GM12878 (cell line): Measurements from ENCODE around the gene APBA3. TPM values are rescaled to one million over a fixed set of nuclear protein-coding genes. Genes with fewer than 3 reads are reported as not detected.

ENCODE experiments used
- ATAC-seq: fragments of 200-7000 bp; cut with Tn5 transposase; 3 replicates; pipeline ENCODE4 v1.9.1; 2020; ENCODE audit warnings: mild to moderate bottlenecking, moderate library complexity
- BruUV-seq: library from RNA; stranded (reverse); fragments of 400-500 nt; replicated peaks from 2 replicates; lab custom pipeline; 2021; lab: Mats Ljungman, UMichigan
- CTCF ChIA-PET: fragments of 300-600 bp; sonication (Branson Sonifier 250); formaldehyde crosslinking; extraction: SDS; loops from one replicate; lab custom pipeline; 2021; ENCODE audit warnings: inconsistent platforms; lab: Yijun Ruan, JAX
- POLR2A ChIA-PET: fragments of 350-600 bp; formaldehyde crosslinking; extraction: SDS; loops from one replicate; lab custom pipeline; 2021; ENCODE audit warnings: inconsistent platforms; lab: Charles Lee
- RAD21 ChIA-PET: fragments of 300-600 bp; sonication (Branson Sonifier 250); formaldehyde crosslinking; loops from one replicate; lab custom pipeline; 2023; ENCODE audit warnings: antibody characterized with exemption; ENCODE audit not compliant: unreplicated experiment; lab: Charles Lee
- SMC1A ChIA-PET: fragments of 300-600 bp; sonication (Branson Sonifier 250); formaldehyde crosslinking; loops from one replicate; lab custom pipeline; 2023; ENCODE audit not compliant: unreplicated experiment, uncharacterized antibody; lab: Charles Lee
- DNase-seq: peaks from one replicate; pipeline ENCODE4 v3.0.0-alpha.2; 2011; ENCODE audit warnings: low read depth, low spot score
- FAIRE-seq: peaks from 3 replicates; lab custom pipeline; 2011; peaks lifted over from hg19 to GRCh38; lab: Jason Lieb, UNC
- H2AFZ ChIP-seq: 2 replicates; pipeline ENCODE4 v1.6.0; 2011; ENCODE audit warnings: low read depth, low read length, control low read depth; ENCODE audit not compliant: control insufficient read depth
- H3K27ac ChIP-seq: 2 replicates; pipeline ENCODE4 v1.5.1; 2011; ENCODE audit warnings: control low read depth; ENCODE audit not compliant: control insufficient read depth, insufficient read depth
- H3K27me3 ChIP-seq, 2 experiments: replicated peaks in 1 of 2; 2 replicates each; pipeline versions ENCODE4 v1.6.0 to v1.6.1; 2011; ENCODE audit warnings: low read length in 1 of 2; ENCODE audit not compliant: control insufficient read depth in 2 of 2, insufficient read depth in 2 of 2
- H3K36me3 ChIP-seq, 2 experiments: 2 replicates each; pipeline ENCODE4 v1.5.1; 2011; ENCODE audit warnings: low read length in 1 of 2; ENCODE audit not compliant: control insufficient read depth in 2 of 2, insufficient read depth in 2 of 2
- H3K4me1 ChIP-seq: 2 replicates; pipeline ENCODE4 v1.6.1; 2011; ENCODE audit warnings: mild to moderate bottlenecking, low read length, moderate library complexity, mixed read lengths; ENCODE audit not compliant: control insufficient read depth, insufficient read depth
- H3K4me2 ChIP-seq: 2 replicates; pipeline ENCODE4 v1.6.0; 2011; ENCODE audit warnings: control low read depth; ENCODE audit not compliant: control insufficient read depth, insufficient read depth
- H3K4me3 ChIP-seq: fragments of 200-600 bp; sonication (generic); 2 replicates; pipeline ENCODE4 v1.5.1; 2016
- H3K79me2 ChIP-seq: 2 replicates; pipeline ENCODE4 v1.6.0; 2011; ENCODE audit warnings: low read length; ENCODE audit not compliant: control insufficient read depth, insufficient read depth
- H3K9ac ChIP-seq: 2 replicates; pipeline ENCODE4 v1.8.0; 2011; ENCODE audit warnings: low read length, control low read depth, mixed read lengths; ENCODE audit not compliant: control insufficient read depth, insufficient read depth
- H3K9me3 ChIP-seq: replicated peaks from 3 replicates; pipeline ENCODE4 v1.5.1; 2011; ENCODE audit warnings: mild to moderate bottlenecking, low read length; ENCODE audit not compliant: control insufficient read depth, insufficient read depth
- H4K20me1 ChIP-seq: 2 replicates; pipeline ENCODE4 v1.6.0; 2011; ENCODE audit not compliant: control insufficient read depth, insufficient read depth
- ESRRA ChIP-seq: IDR thresholded peaks from 2 replicates; pipeline ENCODE4 v1.6.1; 2012; ENCODE audit warnings: mild to moderate bottlenecking, low read length, improper control_type of control experiment
- ETV6 ChIP-seq, 2 experiments: fragments of 450-650 bp in 1 of 2; IDR thresholded peaks in 1 of 2; conservative IDR thresholded peaks in 1 of 2; 2 replicates each; pipeline ENCODE4 v1.6.1; 2014; ENCODE audit warnings: antibody characterized with exemption in 1 of 2, borderline replicate concordance in 1 of 2, low read depth in 1 of 2, mild to moderate bottlenecking in 1 of 2, moderate library complexity in 1 of 2
- NR2F1 ChIP-seq: fragments of 450-650 bp; conservative IDR thresholded peaks from 2 replicates; pipeline ENCODE4 v1.6.1; 2017; ENCODE audit warnings: mild to moderate bottlenecking
- PML ChIP-seq: IDR thresholded peaks from 2 replicates; pipeline ENCODE4 v1.6.1; 2012; ENCODE audit warnings: low read length, inconsistent platforms
- TAF1 ChIP-seq: IDR thresholded peaks from 2 replicates; pipeline ENCODE4 v1.6.1; 2011; ENCODE audit warnings: mild to moderate bottlenecking, low read depth, low read length, borderline replicate concordance
- YY1 ChIP-seq: IDR thresholded peaks from 2 replicates; pipeline ENCODE4 v1.6.1; 2011; ENCODE audit warnings: low read depth, mild to moderate bottlenecking, low read length
- WGBS: methylation state at CpG from one replicate; pipeline ENCODE4 v1.1.6; 2016; ENCODE audit warnings: low lambda C conversion rate; ENCODE audit not compliant: insufficient replicate concordance, insufficient coverage; ENCODE audit errors: missing lambda C conversion rate; 5-methylcytosine and 5-hydroxymethylcytosine counted together
- in situ Hi-C: fragments of 300-500 bp; cut with MboI; formaldehyde crosslinking; loops from 9 replicates; pipeline ENCODE4 v1.14.3; 2018; ENCODE audit warnings: mixed read lengths
- intact Hi-C: fragments of 100-400 bp; cut with micrococcal nuclease; formaldehyde crosslinking; loops from one replicate; pipeline ENCODE4 v1.14.2; 2022; ENCODE audit not compliant: unreplicated experiment
- polyA plus RNA-seq, 11 experiments: library from polyadenylated mRNA; depleted of rRNA in 4 of 11; unstranded in 6 of 11; stranded (reverse) in 5 of 11; fragments of >200 nt; fragmentation: Nextera tagmentation in 4 of 11; fragmentation: Illumina TruSeq in 1 of 11; extraction: Ambion mirVana in 4 of 11; extraction: Trizol in 1 of 11; gene quantifications; 1 replicate in 1 of 11; 2 replicates in 10 of 11; pipeline versions ENCODE4 v1.2.1 to v1.2.3, GENCODE V29; 2011 to 2016; ENCODE audit warnings: inconsistent platforms in 2 of 11, missing spikeins in 2 of 11, low read depth in 1 of 11
- total RNA-seq, 4 experiments: library from RNA; depleted of rRNA in 3 of 4; stranded (reverse); fragments of >200 nt in 3 of 4; fragmentation: Illumina TruSeq in 1 of 4; extraction: Trizol in 1 of 4; gene quantifications; 2 replicates each; pipeline versions ENCODE4 v1.2.1 to v1.2.3, GENCODE V29; 2013 to 2021
- TF ChIP-seq, protein P1 (sequence below): fragments of 450-650 bp; IDR thresholded peaks from 2 replicates; pipeline ENCODE4 v1.6.1; 2017; ENCODE audit warnings: mild to moderate bottlenecking, low read depth, inconsistent platforms; ENCODE audit not compliant: poor library complexity, severe bottlenecking
- TF ChIP-seq, protein P2 (sequence below): IDR thresholded peaks from 2 replicates; pipeline ENCODE4 v1.6.1; 2012; ENCODE audit warnings: low read depth, low read length, improper control_type of control experiment
- TF ChIP-seq, protein P3 (sequence below): IDR thresholded peaks from 2 replicates; pipeline ENCODE4 v1.6.1; 2012; ENCODE audit warnings: low read depth, low read length, improper control_type of control experiment
- TF ChIP-seq, protein P4 (sequence below): fragments of 450-650 bp; IDR thresholded peaks from 2 replicates; pipeline ENCODE4 v1.6.1; 2017; ENCODE audit warnings: mild to moderate bottlenecking, moderate library complexity

APBA3 gene
- total and polyA plus RNA-seq, 10 of the 15 experiments (the other 5 are each of a cell fraction or from before 2014, with no cell fraction given), result 0.31 to 36.4 (median 18.3) TPM

DNA sequence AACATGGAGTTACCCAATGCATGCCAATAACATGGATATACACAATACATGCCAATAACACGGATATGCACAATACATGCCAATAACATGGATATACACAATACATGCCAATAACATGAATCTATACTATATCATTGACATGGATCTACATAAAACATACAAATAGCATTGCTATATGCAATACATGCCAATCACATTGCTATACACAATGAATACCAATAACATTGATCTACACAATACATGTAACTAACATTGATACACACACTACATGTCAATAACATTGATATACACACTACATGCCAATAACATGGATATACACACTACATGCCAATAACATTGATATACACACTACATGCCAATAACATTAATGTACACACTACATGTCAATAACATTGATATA, 60.3 kb downstream of the APBA3 start:
- Histone ChIP-seq H4K20me1 (no peaks in the 10 kb centered on the region), H3K79me2 (peaks cover 30% of the 10 kb centered on the region), H3K4me3 (no peak overlapping the region), H3K27ac (no peak overlapping the region), H2AFZ (no peak overlapping the region), H3K36me3 (no peaks in the 10 kb centered on the region), H3K4me1 (no peaks in the 10 kb centered on the region; the same call in 1 of the 2 replicates), H3K4me2 (no peak overlapping the region), H3K9me3 (no peaks in the 10 kb centered on the region), H3K27me3 (no peaks in the 10 kb centered on the region), H3K9ac (no peak overlapping the region)
- in situ Hi-C loops (loop anchor here (5.0 kb wide), 1 partner anchor 39 kb away; no protein-coding TSS in a partner anchor), intact Hi-C loops (no loop called here)
- ChIA-PET POLR2A (no interaction called here), SMC1A (interaction anchor here (1.6 kb wide), 1 partner anchor 12 kb away, joined by 4 read pairs; no protein-coding TSS in a partner anchor), CTCF (interaction anchor here (0.7 to 1.6 kb wide), 5 partner anchors 13 to 110 kb away, joined by 3 to 8 read pairs (median 3); partner anchors contain the start of gene MRPL54), RAD21 (interaction anchor here (1.6 kb wide), 1 partner anchor 27 kb away, joined by 3 read pairs; no protein-coding TSS in a partner anchor)
- DNase-seq (no peak), FAIRE-seq (no peak), ATAC-seq (no peak)
- WGBS, result 0% methylated on average over 1 of the region's 1 CpG
- no TSS peak for BruUV-seq
- TF ChIP-seq TAF1 (no peak), ETV6 (conservative IDR thresholded peaks at IDR 0.05 in 1 of 2, IDR thresholded peaks at IDR 0.05 in 1 of 2; ENCODE audit: borderline replicate concordance in 1 of 2, low read depth in 1 of 2) (no peak), PML (no peak), YY1 (no peak), NR2F1 (no peak), ESRRA (no peak)
- TF ChIP-seq, protein P1, sequence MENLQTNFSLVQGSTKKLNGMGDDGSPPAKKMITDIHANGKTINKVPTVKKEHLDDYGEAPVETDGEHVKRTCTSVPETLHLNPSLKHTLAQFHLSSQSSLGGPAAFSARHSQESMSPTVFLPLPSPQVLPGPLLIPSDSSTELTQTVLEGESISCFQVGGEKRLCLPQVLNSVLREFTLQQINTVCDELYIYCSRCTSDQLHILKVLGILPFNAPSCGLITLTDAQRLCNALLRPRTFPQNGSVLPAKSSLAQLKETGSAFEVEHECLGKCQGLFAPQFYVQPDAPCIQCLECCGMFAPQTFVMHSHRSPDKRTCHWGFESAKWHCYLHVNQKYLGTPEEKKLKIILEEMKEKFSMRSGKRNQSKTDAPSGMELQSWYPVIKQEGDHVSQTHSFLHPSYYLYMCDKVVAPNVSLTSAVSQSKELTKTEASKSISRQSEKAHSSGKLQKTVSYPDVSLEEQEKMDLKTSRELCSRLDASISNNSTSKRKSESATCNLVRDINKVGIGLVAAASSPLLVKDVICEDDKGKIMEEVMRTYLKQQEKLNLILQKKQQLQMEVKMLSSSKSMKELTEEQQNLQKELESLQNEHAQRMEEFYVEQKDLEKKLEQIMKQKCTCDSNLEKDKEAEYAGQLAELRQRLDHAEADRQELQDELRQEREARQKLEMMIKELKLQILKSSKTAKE, result no peak
- TF ChIP-seq, protein P2, sequence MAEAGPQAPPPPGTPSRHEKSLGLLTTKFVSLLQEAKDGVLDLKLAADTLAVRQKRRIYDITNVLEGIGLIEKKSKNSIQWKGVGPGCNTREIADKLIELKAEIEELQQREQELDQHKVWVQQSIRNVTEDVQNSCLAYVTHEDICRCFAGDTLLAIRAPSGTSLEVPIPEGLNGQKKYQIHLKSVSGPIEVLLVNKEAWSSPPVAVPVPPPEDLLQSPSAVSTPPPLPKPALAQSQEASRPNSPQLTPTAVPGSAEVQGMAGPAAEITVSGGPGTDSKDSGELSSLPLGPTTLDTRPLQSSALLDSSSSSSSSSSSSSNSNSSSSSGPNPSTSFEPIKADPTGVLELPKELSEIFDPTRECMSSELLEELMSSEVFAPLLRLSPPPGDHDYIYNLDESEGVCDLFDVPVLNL, result no peak
- TF ChIP-seq, protein P3, sequence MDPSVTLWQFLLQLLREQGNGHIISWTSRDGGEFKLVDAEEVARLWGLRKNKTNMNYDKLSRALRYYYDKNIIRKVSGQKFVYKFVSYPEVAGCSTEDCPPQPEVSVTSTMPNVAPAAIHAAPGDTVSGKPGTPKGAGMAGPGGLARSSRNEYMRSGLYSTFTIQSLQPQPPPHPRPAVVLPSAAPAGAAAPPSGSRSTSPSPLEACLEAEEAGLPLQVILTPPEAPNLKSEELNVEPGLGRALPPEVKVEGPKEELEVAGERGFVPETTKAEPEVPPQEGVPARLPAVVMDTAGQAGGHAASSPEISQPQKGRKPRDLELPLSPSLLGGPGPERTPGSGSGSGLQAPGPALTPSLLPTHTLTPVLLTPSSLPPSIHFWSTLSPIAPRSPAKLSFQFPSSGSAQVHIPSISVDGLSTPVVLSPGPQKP, result no peak
- TF ChIP-seq, protein P4, sequence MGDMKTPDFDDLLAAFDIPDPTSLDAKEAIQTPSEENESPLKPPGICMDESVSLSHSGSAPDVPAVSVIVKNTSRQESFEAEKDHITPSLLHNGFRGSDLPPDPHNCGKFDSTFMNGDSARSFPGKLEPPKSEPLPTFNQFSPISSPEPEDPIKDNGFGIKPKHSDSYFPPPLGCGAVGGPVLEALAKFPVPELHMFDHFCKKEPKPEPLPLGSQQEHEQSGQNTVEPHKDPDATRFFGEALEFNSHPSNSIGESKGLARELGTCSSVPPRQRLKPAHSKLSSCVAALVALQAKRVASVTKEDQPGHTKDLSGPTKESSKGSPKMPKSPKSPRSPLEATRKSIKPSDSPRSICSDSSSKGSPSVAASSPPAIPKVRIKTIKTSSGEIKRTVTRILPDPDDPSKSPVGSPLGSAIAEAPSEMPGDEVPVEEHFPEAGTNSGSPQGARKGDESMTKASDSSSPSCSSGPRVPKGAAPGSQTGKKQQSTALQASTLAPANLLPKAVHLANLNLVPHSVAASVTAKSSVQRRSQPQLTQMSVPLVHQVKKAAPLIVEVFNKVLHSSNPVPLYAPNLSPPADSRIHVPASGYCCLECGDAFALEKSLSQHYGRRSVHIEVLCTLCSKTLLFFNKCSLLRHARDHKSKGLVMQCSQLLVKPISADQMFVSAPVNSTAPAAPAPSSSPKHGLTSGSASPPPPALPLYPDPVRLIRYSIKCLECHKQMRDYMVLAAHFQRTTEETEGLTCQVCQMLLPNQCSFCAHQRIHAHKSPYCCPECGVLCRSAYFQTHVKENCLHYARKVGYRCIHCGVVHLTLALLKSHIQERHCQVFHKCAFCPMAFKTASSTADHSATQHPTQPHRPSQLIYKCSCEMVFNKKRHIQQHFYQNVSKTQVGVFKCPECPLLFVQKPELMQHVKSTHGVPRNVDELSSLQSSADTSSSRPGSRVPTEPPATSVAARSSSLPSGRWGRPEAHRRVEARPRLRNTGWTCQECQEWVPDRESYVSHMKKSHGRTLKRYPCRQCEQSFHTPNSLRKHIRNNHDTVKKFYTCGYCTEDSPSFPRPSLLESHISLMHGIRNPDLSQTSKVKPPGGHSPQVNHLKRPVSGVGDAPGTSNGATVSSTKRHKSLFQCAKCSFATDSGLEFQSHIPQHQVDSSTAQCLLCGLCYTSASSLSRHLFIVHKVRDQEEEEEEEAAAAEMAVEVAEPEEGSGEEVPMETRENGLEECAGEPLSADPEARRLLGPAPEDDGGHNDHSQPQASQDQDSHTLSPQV, result no peak
